ACC112 (cell line): ENCODE results near the gene KCNJ1.

Experiments
- H2AFZ ChIP-seq: fragments of 200-600 bp; sonication (generic); one replicate; pipeline ENCODE4 v1.6.0; 2017; ENCODE audit warnings: antibody characterized with exemption, low read length; ENCODE audit not compliant: unreplicated experiment
- H3K27ac ChIP-seq: fragments of 200-600 bp; sonication (generic); 2 replicates; pipeline ENCODE4 v1.5.1; 2014; ENCODE audit warnings: low read depth, mild to moderate bottlenecking, antibody characterized with exemption, low read length, moderate library complexity
- H3K27me3 ChIP-seq: fragments of 200-600 bp; sonication (generic); 2 replicates; pipeline ENCODE4 v1.6.1; 2014; ENCODE audit warnings: mild to moderate bottlenecking, antibody characterized with exemption, low read length, moderate library complexity, mixed read lengths; ENCODE audit not compliant: insufficient read depth
- H3K36me3 ChIP-seq: fragments of 200-600 bp; sonication (generic); 2 replicates; pipeline ENCODE4 v1.6.1; 2016; ENCODE audit warnings: mild to moderate bottlenecking, antibody characterized with exemption, low read length, moderate library complexity, mixed read lengths; ENCODE audit not compliant: insufficient read depth
- H3K4me1 ChIP-seq: fragments of 200-600 bp; sonication (generic); one replicate; pipeline ENCODE4 v1.6.1; 2016; ENCODE audit warnings: low read length, mixed read lengths; ENCODE audit not compliant: insufficient read depth, unreplicated experiment, control insufficient read depth
- H3K4me3 ChIP-seq: fragments of 200-600 bp; sonication (generic); 2 replicates; pipeline ENCODE4 v1.5.1; 2014; ENCODE audit warnings: mild to moderate bottlenecking, low read depth, low read length
- H3K79me2 ChIP-seq: fragments of 200-600 bp; sonication (generic); one replicate; pipeline ENCODE4 v1.6.0; 2016; ENCODE audit warnings: low read length; ENCODE audit not compliant: control insufficient read depth, unreplicated experiment, insufficient read depth

The KCNJ1 gene

DNA sequence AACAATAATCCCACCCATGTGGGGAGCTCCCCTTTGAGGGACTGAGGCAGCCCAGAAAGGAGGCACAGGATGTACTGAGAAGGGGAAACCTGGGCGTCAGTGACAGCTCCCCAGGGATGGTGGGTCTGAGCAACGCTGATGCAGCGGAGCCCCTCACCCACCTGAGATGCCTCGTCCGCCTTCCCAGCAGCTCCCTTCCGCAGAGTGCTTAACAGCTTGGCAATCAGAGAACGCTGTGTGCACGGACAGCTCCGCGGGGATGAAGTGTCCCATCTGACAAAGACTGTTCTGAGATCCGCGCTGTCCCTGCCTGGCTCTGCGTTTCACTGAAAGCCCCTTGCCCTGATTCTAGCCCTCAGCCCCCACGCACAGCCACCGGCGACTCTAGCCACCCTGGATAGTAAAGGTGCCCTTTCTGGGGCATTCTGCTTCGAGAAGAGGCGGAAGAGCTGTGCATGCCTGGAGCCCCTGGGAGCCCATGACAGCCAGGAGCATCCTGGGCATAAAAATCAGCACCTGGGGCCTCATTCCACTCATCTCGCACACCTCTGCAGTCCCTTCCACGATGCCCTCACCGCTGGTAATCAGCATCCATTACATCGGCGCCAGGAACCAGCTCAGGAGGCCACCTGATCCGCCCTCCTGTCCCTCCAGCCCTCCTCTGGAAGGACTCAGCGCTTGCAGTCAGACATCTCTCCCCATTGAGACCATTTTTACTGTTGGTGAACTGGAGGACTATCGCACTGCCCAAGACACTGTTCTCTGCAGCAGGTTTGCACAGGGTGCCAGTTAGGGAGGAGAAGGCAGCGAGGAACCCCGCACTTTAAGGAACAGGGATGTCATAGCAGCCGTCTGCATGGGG is 34.8 kb upstream of the KCNJ1 start:
- H2AFZ ChIP-seq = no peak overlapping the region
- no peaks in the 10 kb centered on the region for H3K36me3 ChIP-seq
- no peaks in the 10 kb centered on the region for H3K79me2 ChIP-seq
- H3K27ac ChIP-seq = no peak overlapping the region
- H3K27me3 ChIP-seq = no peaks in the 10 kb centered on the region
- peaks cover 10% of the 10 kb centered on the region for H3K4me1 ChIP-seq
- H3K4me3 ChIP-seq = no peak overlapping the region

GRCh38 chr11:128900468-128900867 is 33.4 kb upstream of the KCNJ1 start:
- H3K4me1 ChIP-seq = peaks cover 10% of the 10 kb centered on the region
- H3K79me2 ChIP-seq = no peaks in the 10 kb centered on the region
- H2AFZ ChIP-seq = no peak overlapping the region
- H3K27me3 ChIP-seq = no peaks in the 10 kb centered on the region
- H3K36me3 ChIP-seq = no peaks in the 10 kb centered on the region
- H3K27ac ChIP-seq = no peak overlapping the region
- no peak overlapping the region for H3K4me3 ChIP-seq

DNA sequence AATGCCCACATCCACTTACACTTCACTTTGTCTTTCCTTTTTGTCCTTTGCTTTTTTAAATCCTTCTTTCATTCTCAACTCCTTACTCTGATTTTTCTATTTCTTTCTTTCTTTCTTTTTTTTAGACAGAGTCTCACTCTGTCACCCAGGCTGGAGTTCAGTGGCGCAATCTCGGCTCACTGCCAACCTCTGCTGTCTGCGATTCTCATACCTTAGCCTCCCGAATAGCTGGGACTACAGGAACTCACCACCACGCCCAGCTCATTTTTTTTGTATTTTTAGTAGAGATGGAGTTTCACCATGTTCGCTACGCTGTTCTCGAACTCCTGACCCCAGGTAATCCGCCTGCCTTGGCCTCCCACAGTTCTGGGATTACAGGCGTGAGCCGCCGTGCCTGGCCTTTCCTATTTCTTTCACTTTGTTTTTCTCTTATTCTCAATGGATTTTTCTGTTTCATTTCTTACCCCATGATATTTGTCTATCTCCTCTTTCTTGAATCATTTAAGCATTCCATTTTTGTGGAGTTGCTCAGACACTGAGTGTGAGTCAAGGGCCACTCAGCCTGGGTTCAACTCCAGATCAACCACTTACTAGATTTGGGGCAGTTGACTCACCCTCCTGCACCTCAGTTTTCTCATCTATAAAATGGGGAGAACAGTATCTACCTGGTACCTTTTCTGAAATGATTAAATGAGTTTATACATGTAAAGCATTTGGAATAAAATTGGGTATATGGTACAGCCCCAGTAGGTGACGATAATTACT is 31.7 kb upstream of the KCNJ1 start:
- Histone ChIP-seq H3K4me1 (peaks cover 10% of the 10 kb centered on the region), H3K79me2 (no peaks in the 10 kb centered on the region), H2AFZ (no peak overlapping the region), H3K4me3 (no peak overlapping the region), H3K27me3 (no peaks in the 10 kb centered on the region), H3K36me3 (no peaks in the 10 kb centered on the region), H3K27ac (no peak overlapping the region)

DNA sequence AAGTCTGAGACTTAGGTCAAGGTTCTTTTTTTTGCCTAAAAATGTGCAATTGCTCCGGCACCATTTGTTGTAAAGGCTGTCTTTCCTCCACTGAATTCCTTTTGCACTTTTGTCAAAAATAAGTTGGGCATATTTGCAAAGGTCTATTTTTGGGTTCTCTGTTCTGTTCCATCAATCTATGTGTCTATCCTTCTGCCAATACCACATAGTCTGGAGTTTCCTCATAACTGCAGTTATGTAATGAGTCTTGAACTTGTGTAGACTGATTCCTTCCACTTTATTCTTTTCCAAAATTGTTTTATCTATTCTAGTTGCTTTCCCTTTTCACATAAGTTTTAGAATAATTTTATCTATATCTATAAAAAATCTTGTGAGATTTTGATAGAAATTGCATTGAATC is 30.7 kb upstream of the KCNJ1 start:
- no peak overlapping the region for H3K27ac ChIP-seq
- no peaks in the 10 kb centered on the region for H3K36me3 ChIP-seq
- H3K27me3 ChIP-seq = no peaks in the 10 kb centered on the region; the same call in 1 of the 2 replicates
- no peak overlapping the region for H2AFZ ChIP-seq
- peaks cover under 1% of the 10 kb centered on the region for H3K4me1 ChIP-seq
- H3K79me2 ChIP-seq = no peaks in the 10 kb centered on the region
- no peak overlapping the region for H3K4me3 ChIP-seq

GRCh38 chr11:128896356-128896755 is 29.3 kb upstream of the KCNJ1 start:
- H2AFZ ChIP-seq = no peak overlapping the region
- peaks cover 5% of the 10 kb centered on the region for H3K27me3 ChIP-seq
- H3K79me2 ChIP-seq = no peaks in the 10 kb centered on the region
- H3K4me3 ChIP-seq = no peak overlapping the region
- no peaks in the 10 kb centered on the region for H3K36me3 ChIP-seq
- H3K27ac ChIP-seq = no peak overlapping the region
- no peaks in the 10 kb centered on the region for H3K4me1 ChIP-seq

GRCh38 chr11:128895526-128895925 is 28.4 kb upstream of the KCNJ1 start:
- Histone ChIP-seq H3K27ac (no peak overlapping the region), H2AFZ (no peak overlapping the region), H3K36me3 (no peaks in the 10 kb centered on the region), H3K4me1 (no peaks in the 10 kb centered on the region), H3K4me3 (no peak overlapping the region), H3K79me2 (no peaks in the 10 kb centered on the region), H3K27me3 (peaks cover 6% of the 10 kb centered on the region)

GRCh38 chr11:128894685-128895084 is 27.6 kb upstream of the KCNJ1 start:
- no peak overlapping the region for H2AFZ ChIP-seq
- H3K27ac ChIP-seq = no peak overlapping the region
- no peaks in the 10 kb centered on the region for H3K4me1 ChIP-seq
- no peak overlapping the region for H3K4me3 ChIP-seq
- no peaks in the 10 kb centered on the region for H3K79me2 ChIP-seq
- no peaks in the 10 kb centered on the region for H3K36me3 ChIP-seq
- peaks cover 13% of the 10 kb centered on the region for H3K27me3 ChIP-seq

- Histone ChIP-seq H2AFZ (no peak overlapping the region), H3K4me3 (no peak overlapping the region), H3K27ac (no peak overlapping the region), H3K27me3 (peaks cover 17% of the 10 kb centered on the region), H3K79me2 (no peaks in the 10 kb centered on the region), H3K36me3 (no peaks in the 10 kb centered on the region), H3K4me1 (no peaks in the 10 kb centered on the region)
Measured at GRCh38 chr11:128894286-128894681, 27.2 kb upstream of the KCNJ1 start.

DNA sequence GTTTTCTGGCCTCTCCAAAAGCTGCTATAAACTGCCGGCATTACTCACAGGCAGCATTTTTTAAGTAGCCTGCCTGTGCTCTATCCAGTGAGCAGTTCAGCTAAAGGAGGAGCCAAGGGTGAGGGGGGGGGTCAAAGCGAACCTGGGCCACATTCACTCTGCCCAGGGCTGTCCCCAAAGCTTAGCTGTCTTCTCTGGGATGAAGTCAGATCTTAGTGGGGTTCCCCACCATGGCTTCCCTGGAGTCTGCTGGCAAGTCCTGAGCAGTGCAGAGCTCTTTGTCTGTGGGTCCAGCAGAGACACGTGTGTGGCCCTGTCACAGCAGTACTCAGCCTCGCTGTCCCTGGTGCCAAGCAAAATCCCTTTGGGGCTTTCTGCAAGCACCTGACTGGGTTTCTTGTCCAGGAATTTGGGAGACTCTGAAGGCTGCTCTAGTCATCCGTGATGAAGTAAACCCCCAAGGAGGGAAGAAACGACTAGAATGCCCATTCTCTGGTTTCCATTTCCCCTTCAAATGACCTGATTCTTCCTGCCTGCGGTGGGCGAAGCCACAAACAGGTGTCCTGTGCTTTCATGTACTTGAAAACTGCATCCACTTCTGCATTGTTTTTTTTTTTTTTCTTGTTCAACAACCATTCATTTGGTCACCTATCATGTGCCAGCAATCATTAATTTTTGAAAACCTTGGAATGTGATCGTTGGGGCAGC is 26.6 kb upstream of the KCNJ1 start:
- no peaks in the 10 kb centered on the region for H3K79me2 ChIP-seq
- H3K4me3 ChIP-seq = no peak overlapping the region
- H2AFZ ChIP-seq = no peak overlapping the region
- no peak overlapping the region for H3K27ac ChIP-seq
- no peaks in the 10 kb centered on the region for H3K4me1 ChIP-seq
- H3K27me3 ChIP-seq = peaks cover 23% of the 10 kb centered on the region
- H3K36me3 ChIP-seq = no peaks in the 10 kb centered on the region

DNA sequence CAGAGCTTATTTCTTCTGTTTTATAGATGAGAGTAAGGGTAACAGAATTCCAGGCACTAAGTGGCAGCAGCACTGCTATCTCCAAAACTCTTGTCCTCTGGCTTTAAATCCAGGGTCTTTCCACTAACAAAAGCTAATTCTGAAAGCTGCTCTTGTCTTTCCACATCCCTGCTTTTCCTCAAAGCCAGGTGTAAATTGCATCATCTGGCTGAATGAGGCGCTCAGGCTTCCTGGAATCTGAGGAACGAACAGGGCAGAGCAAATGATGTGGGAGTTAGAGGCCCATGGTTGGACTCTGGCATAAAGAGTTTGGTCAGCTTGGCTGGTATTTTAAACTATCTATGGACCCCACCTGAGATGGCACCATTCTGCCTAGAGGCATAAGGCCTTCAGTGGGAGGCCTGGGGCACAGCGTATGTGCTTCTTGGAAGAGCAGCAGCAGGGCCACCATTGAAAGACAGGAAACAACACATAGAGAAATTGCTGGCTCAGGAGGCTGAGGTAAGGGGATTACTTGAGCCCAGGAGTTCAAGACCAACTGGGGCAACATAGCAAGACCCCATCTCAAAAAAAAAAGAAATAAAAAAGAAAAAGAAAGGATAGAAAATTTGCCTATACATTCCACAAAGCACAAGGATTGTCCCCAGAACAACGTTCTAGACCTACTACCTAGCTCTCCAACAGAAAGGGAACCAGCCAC is 25.9 kb upstream of the KCNJ1 start:
- Histone ChIP-seq H3K79me2 (no peaks in the 10 kb centered on the region), H3K27ac (no peak overlapping the region), H3K4me1 (no peaks in the 10 kb centered on the region), H3K36me3 (no peaks in the 10 kb centered on the region), H3K4me3 (no peak overlapping the region), H2AFZ (no peak overlapping the region), H3K27me3 (peaks cover 29% of the 10 kb centered on the region)
